LNCaP clone FGC (cell line): Measurements from ENCODE around the gene MAPK9.

ENCODE experiments used
- DNase-seq: peaks from one replicate; pipeline ENCODE4 v3.0.0-alpha.2; 2011; ENCODE audit warnings: low read depth
- H3K4me3 ChIP-seq: 2 replicates; pipeline ENCODE4 v1.5.1; 2011; ENCODE audit warnings: mild to moderate bottlenecking, low read depth, low read length, control low read depth
- TF ChIP-seq, protein P1 (sequence below): IDR thresholded peaks from 2 replicates; pipeline ENCODE4 v1.5.1; 2012; ENCODE audit warnings: mild to moderate bottlenecking; ENCODE audit not compliant: control insufficient read depth, insufficient read depth; ENCODE audit errors: extremely low read depth

MAPK9 gene

DNA sequence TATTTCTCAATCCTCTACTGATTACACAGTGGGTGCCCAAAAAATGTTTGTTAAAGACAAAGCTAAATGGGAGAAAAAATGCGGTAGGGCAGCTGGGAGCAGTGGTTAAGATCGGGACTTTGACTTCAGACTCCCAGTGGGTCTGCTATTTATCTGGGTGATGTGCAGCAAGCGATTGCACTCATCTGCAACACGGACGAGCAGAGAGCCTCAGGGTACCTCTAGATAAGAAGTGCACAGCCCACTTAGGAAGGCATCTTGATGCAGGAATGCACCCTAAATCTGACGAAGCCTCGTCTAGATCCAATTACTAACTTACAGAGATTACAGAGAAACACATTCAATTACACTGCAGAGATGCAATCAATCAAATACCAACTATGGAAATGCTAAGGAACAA lies 4.0 kb downstream of the MAPK9 start:
- H3K4me3 ChIP-seq = no peak overlapping the region
- TF ChIP-seq, protein P1, sequence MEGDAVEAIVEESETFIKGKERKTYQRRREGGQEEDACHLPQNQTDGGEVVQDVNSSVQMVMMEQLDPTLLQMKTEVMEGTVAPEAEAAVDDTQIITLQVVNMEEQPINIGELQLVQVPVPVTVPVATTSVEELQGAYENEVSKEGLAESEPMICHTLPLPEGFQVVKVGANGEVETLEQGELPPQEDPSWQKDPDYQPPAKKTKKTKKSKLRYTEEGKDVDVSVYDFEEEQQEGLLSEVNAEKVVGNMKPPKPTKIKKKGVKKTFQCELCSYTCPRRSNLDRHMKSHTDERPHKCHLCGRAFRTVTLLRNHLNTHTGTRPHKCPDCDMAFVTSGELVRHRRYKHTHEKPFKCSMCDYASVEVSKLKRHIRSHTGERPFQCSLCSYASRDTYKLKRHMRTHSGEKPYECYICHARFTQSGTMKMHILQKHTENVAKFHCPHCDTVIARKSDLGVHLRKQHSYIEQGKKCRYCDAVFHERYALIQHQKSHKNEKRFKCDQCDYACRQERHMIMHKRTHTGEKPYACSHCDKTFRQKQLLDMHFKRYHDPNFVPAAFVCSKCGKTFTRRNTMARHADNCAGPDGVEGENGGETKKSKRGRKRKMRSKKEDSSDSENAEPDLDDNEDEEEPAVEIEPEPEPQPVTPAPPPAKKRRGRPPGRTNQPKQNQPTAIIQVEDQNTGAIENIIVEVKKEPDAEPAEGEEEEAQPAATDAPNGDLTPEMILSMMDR = no peak
- DNase-seq = no peak

DNA sequence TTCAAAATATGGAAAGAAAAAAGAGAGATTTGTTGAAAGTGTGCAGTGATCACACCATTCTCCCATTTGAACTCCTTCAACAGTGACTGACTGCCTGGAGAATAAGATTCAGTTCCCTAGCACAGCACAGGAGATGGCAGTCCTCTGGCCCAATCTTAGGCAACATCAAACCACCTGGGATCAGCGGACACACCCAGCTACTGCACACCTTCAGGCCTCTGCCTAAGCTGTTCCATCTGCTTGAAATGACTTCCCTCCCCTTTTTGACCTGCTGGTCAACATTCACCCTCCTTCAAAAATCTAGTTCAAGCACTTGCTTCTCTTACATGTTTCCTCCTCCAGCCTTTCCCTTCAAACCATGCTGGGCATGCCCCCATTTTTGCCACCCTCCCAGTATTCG lies 4.5 kb downstream of the MAPK9 start:
- no peak for DNase-seq
- TF ChIP-seq, protein P1 = no peak
- H3K4me3 ChIP-seq = no peak overlapping the region

DNA sequence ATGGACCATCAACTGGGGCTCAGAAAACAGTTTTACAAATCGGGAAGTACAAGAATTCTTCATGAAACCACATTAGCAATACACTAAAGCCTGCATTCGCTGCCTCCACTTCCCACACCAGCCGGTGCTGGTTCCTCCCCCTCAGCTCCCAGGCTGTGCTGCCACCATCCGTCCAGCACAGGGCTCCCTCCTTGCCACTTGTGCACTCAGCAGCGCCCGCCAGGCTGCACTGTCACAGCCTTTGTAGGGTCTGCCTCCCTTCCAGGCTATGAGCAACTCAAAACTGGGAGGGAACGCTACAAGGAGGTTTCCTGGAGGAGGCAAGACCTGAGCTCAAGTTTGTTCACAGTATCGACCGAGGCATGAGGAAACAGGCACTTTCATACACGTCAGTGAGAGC lies 7.7 kb downstream of the MAPK9 start:
- TF ChIP-seq, protein P1 = no peak
- no peak overlapping the region for H3K4me3 ChIP-seq
- DNase-seq = no peak

DNA sequence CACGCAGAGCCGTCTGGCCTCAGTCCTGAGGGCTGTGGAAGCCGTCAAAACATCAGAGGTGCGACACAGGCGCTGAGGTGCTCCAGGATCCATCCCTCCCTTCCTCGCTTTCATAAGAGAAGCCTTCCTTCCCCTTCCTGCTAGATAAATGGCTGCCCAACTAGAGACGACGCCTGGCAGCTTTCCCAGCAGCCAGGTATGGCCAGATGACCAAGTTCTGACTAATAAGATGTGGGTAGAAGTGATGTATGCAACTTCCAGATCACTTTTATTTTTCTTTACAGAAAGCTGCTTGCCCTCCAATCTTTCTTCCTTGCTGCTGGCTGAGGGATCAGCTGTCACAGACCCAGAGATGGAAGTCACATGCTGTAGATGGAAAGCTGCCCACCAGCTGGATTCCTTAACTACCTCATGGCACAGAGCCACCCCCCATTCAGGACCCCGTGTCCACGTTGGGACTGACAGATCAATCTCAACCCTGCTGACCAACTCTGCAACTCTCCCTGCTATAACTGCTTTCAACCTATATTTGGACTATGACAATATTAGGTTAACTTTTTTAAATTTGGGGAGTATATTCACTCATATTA lies 8.8 kb downstream of the MAPK9 start:
- H3K4me3 ChIP-seq = no peak overlapping the region
- DNase-seq = no peak
- TF ChIP-seq, protein P1 = no peak

DNA sequence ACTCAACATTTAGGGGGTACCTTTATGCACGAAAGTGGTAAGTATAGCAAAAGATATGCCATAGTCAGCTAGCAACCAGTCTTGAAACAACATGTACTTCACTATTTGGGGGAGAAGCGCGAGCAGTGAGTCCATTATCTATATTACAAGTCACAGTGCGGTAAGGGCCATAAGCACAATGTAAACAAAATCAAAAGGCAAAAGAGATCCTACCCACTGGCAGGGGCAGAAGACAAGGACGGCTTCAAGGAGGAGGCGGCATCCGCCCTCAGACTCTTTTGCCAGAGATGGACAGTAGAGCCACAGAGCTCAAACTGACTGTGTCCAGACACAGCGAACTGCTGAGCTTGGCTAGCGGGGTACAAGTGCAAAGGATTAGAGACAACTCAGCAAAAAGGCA lies 9.6 kb downstream of the MAPK9 start:
- no peak overlapping the region for H3K4me3 ChIP-seq
- no peak for DNase-seq
- TF ChIP-seq, protein P1 = no peak

DNA sequence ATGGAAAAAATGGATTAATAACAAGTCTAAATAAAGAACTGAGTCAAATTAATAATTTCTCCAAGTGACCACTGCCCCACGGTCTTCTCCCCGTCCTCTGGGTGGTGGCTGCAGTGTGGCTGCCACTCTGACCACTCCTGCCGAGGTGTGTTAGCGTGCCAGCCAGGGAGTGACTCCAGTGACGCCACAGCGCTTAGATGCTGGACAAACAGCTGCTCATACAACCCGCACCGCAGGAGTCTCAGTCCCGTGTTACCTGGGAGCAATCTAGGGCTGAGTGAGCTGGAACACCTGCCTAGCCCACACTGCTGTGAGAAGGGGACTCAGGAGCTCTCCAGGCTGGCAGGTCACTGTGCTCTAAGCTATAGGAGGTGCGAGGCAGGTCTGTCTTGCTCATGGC lies 10.2 kb downstream of the MAPK9 start:
- TF ChIP-seq, protein P1 = no peak
- H3K4me3 ChIP-seq = peak overlapping the region; percentile 19
- peak; percentile 55 for DNase-seq

DNA sequence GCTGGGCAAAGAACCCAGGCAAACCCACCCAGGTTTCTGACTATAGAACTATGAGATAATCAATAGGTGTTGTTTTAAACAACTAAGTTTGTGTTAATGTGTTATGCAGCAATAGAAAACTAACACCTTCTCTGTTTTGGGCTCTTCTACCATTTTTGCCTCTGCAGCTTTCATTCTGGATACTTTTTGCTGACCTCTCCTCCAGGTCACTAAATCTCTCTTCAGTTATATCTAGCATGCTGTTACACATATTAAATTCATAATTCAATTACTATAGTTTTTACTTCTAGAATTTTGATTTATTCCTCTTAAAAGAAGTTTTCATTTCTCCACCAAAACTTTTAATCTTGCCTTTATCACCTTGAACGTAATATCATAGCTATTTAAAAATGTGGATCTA lies 17.2 kb downstream of the MAPK9 start:
- no peak overlapping the region for H3K4me3 ChIP-seq
- no peak for DNase-seq
- TF ChIP-seq, protein P1 = no peak
